Measurements from ENCODE around the gene CDK5RAP2. TPM values are rescaled to one million over a fixed set of nuclear protein-coding genes. Genes with fewer than 3 reads are reported as not detected.

CDK5RAP2 gene
- polyA plus RNA-seq, 1 donor (not counting 4 experiments of a cell fraction or from before 2014, with no cell fraction given) = 22.4 TPM

- H2AFZ ChIP-seq (ENCODE audit: control insufficient read depth, low read length) = no peak overlapping the region
- FAIRE-seq (no peak), DNase-seq (ENCODE audit: low read depth, low spot score) (no peak)
- no peak overlapping the region for H3K27ac ChIP-seq (ENCODE audit: control insufficient read depth, insufficient read depth, low read length)
- no peaks in the 10 kb centered on the region for H3K9me1 ChIP-seq (ENCODE audit: control insufficient read depth, extremely low read depth, insufficient read depth, low read length)
- H3K27me3 ChIP-seq (ENCODE audit: control insufficient read depth, extremely low read depth, insufficient read depth, low read length) = no peaks in the 10 kb centered on the region
- H3K36me3 ChIP-seq (ENCODE audit: control insufficient read depth in 2 of 2, extremely low read depth in 1 of 2, insufficient read depth in 2 of 2, low read length in 2 of 2) = peaks cover 22 to 31% of the 10 kb centered on the region in 2 experiments
- H3K9me3 ChIP-seq (ENCODE audit: control insufficient read depth, low read depth, low read length) = no peaks in the 10 kb centered on the region
- dilution Hi-C loops (cut with MboI; ENCODE audit: extremely low pct_ligation_motif_present, low sequenced_read_pairs) = no loop called here
- no peaks in the 10 kb centered on the region for H3K79me2 ChIP-seq (ENCODE audit: control insufficient read depth, insufficient read depth, low read length)
- no peak for TF ChIP-seq CTCF (optimal IDR thresholded peaks at IDR 0.05 in 1 of 3, IDR thresholded peaks at IDR 0.05 in 1 of 3, conservative IDR thresholded peaks at IDR 0.05 in 1 of 3; ENCODE audit: extremely low read depth in 1 of 3, insufficient read depth in 2 of 3, low read length in 3 of 3)
- TF ChIP-seq EZH2 (IDR thresholded peaks at IDR 0.05; ENCODE audit: low read length) = no peak
- no peak overlapping the region for H3K4me3 ChIP-seq (ENCODE audit: control insufficient read depth in 2 of 3, extremely low read depth in 1 of 3, insufficient read depth in 2 of 3, low read depth in 1 of 3, low read length in 3 of 3)
- H3K4me2 ChIP-seq (ENCODE audit: control insufficient read depth, extremely low read depth, insufficient read depth, low read depth, low read length) = no peak overlapping the region
- H3K9ac ChIP-seq (ENCODE audit: control insufficient read depth, extremely low read depth, insufficient read depth, low read length) = no peak overlapping the region
- no peaks in the 10 kb centered on the region for H4K20me1 ChIP-seq (ENCODE audit: control insufficient read depth, extremely low read depth, insufficient read depth, low read length)
- H3K4me1 ChIP-seq (ENCODE audit: control insufficient read depth, extremely low read depth, insufficient read depth, low read length) = no peaks in the 10 kb centered on the region
Measured at GRCh38 chr9:120453792-120454191, 126.2 kb downstream of the CDK5RAP2 start.

- Histone ChIP-seq H3K4me2 (ENCODE audit: control insufficient read depth, extremely low read depth, insufficient read depth, low read depth, low read length) (no peak overlapping the region), H3K4me3 (ENCODE audit: control insufficient read depth in 2 of 3, extremely low read depth in 1 of 3, insufficient read depth in 2 of 3, low read depth in 1 of 3, low read length in 3 of 3) (no peak overlapping the region), H3K36me3 (ENCODE audit: control insufficient read depth in 2 of 2, extremely low read depth in 1 of 2, insufficient read depth in 2 of 2, low read length in 2 of 2) (peaks cover 17 to 29% of the 10 kb centered on the region in 2 experiments), H3K4me1 (ENCODE audit: control insufficient read depth, extremely low read depth, insufficient read depth, low read length) (no peaks in the 10 kb centered on the region), H3K79me2 (ENCODE audit: control insufficient read depth, insufficient read depth, low read length) (no peaks in the 10 kb centered on the region), H2AFZ (ENCODE audit: control insufficient read depth, low read length) (no peak overlapping the region), H3K9me1 (ENCODE audit: control insufficient read depth, extremely low read depth, insufficient read depth, low read length) (no peaks in the 10 kb centered on the region), H3K27ac (ENCODE audit: control insufficient read depth, insufficient read depth, low read length) (no peak overlapping the region), H3K9me3 (ENCODE audit: control insufficient read depth, low read depth, low read length) (no peaks in the 10 kb centered on the region), H4K20me1 (ENCODE audit: control insufficient read depth, extremely low read depth, insufficient read depth, low read length) (no peaks in the 10 kb centered on the region), H3K9ac (ENCODE audit: control insufficient read depth, extremely low read depth, insufficient read depth, low read length) (no peak overlapping the region), H3K27me3 (ENCODE audit: control insufficient read depth, extremely low read depth, insufficient read depth, low read length) (no peaks in the 10 kb centered on the region)
- no peak for TF ChIP-seq CTCF (optimal IDR thresholded peaks at IDR 0.05 in 1 of 3, IDR thresholded peaks at IDR 0.05 in 1 of 3, conservative IDR thresholded peaks at IDR 0.05 in 1 of 3; ENCODE audit: extremely low read depth in 1 of 3, insufficient read depth in 2 of 3, low read length in 3 of 3)
- TF ChIP-seq EZH2 (IDR thresholded peaks at IDR 0.05; ENCODE audit: low read length) = no peak
- DNase-seq (ENCODE audit: low read depth, low spot score) (no peak), FAIRE-seq (no peak)
- dilution Hi-C loops (cut with MboI; ENCODE audit: extremely low pct_ligation_motif_present, low sequenced_read_pairs) = no loop called here
Measured at GRCh38 chr9:120452631-120453030, 127.3 kb downstream of the CDK5RAP2 start.
